KMS-11 (cell line): ENCODE results near the gene FRMPD4.

Experiments
- H2AFZ ChIP-seq: fragments of 200-600 bp; sonication (generic); 2 replicates; pipeline ENCODE4 v1.6.1; 2016; ENCODE audit warnings: antibody characterized with exemption, mixed run types, low read depth
- H3K27ac ChIP-seq: fragments of 200-600 bp; sonication (generic); 2 replicates; pipeline ENCODE4 v1.6.1; 2016; ENCODE audit warnings: mild to moderate bottlenecking, mixed run types
- H3K27me3 ChIP-seq: fragments of 200-600 bp; sonication (generic); 2 replicates; pipeline ENCODE4 v1.6.1; 2017; ENCODE audit warnings: mild to moderate bottlenecking, low read depth, mixed run types, moderate library complexity; ENCODE audit not compliant: insufficient read depth
- H3K36me3 ChIP-seq: fragments of 200-600 bp; sonication (generic); 2 replicates; pipeline ENCODE4 v1.6.1; 2017; ENCODE audit warnings: mild to moderate bottlenecking, mixed run types; ENCODE audit not compliant: insufficient read depth
- H3K4me1 ChIP-seq: fragments of 200-600 bp; sonication (generic); 2 replicates; pipeline ENCODE4 v1.6.1; 2016; ENCODE audit warnings: mild to moderate bottlenecking, low read depth, mixed run types; ENCODE audit not compliant: poor library complexity, severe bottlenecking
- H3K4me2 ChIP-seq: fragments of 200-600 bp; sonication (generic); 2 replicates; pipeline ENCODE4 v1.7.0; 2016; ENCODE audit warnings: mild to moderate bottlenecking, mixed run types
- H3K4me3 ChIP-seq: fragments of 200-600 bp; sonication (generic); IDR thresholded peaks from 2 replicates; pipeline ENCODE4 v1.6.1; 2017; ENCODE audit warnings: low read depth, low read length, mixed read lengths; ENCODE audit not compliant: insufficient read depth
- H3K79me2 ChIP-seq: fragments of 200-600 bp; sonication (generic); 2 replicates; pipeline ENCODE4 v1.6.1; 2016; ENCODE audit warnings: low read depth, mixed run types; ENCODE audit not compliant: insufficient read depth
- H3K9ac ChIP-seq: fragments of 200-600 bp; sonication (generic); 2 replicates; pipeline ENCODE4 v1.6.1; 2016; ENCODE audit warnings: mild to moderate bottlenecking, mixed run types
- H4K20me1 ChIP-seq: fragments of 200-600 bp; sonication (generic); 2 replicates; pipeline ENCODE4 v1.6.1; 2016; ENCODE audit warnings: mild to moderate bottlenecking, mixed run types; ENCODE audit not compliant: insufficient read depth
- CTCF ChIP-seq: fragments of 200-600 bp; sonication (generic); conservative IDR thresholded peaks from 2 replicates; pipeline ENCODE4 v1.6.1; 2017; ENCODE audit warnings: low read depth, mild to moderate bottlenecking, antibody characterized with exemption, low read length, moderate library complexity, mixed read lengths

Gene FRMPD4

GRCh38 chrX:12138361-12139313 lies at the start of gene FRMPD4:
FRMPD4 (plus strand) TSS chrX:12138473; CDS start chrX:12138972, 499 bp downstream.
- Histone ChIP-seq H2AFZ (no peak within 1 kb of the TSS), H3K4me3 (no peak within 1 kb of the TSS)

GRCh38 chrX:12089740-12090139 lies 48.5 kb upstream of the FRMPD4 start:
- no peak overlapping the region for H3K4me3 ChIP-seq
- TF ChIP-seq CTCF = no peak
- no peak overlapping the region for H3K27ac ChIP-seq
- no peaks in the 10 kb centered on the region for H3K79me2 ChIP-seq
- H3K27me3 ChIP-seq = no peaks in the 10 kb centered on the region
- no peaks in the 10 kb centered on the region for H3K4me1 ChIP-seq
- no peak overlapping the region for H3K4me2 ChIP-seq
- no peak overlapping the region for H3K9ac ChIP-seq
- H4K20me1 ChIP-seq = no peaks in the 10 kb centered on the region
- H2AFZ ChIP-seq = no peak overlapping the region
- H3K36me3 ChIP-seq = no peaks in the 10 kb centered on the region

More at GRCh38 chrX:12138361-12139313, at the start of gene FRMPD4:
- Histone ChIP-seq H3K79me2 (no peaks in the 10 kb centered on the region), H3K27ac (no peak within 1 kb of the TSS), H3K27me3 (no peaks in the 10 kb centered on the region), H3K4me1 (peaks cover 14% of the 10 kb centered on the region), H3K9ac (no peak within 1 kb of the TSS), H3K4me2 (no peak within 1 kb of the TSS), H4K20me1 (no peaks in the 10 kb centered on the region), H3K36me3 (no peaks in the 10 kb centered on the region)
- no peak for TF ChIP-seq CTCF

GRCh38 chrX:12113321-12113720 lies 25.0 kb upstream of the FRMPD4 start:
- no peak overlapping the region for H3K27ac ChIP-seq
- H3K36me3 ChIP-seq = no peaks in the 10 kb centered on the region
- no peaks in the 10 kb centered on the region for H3K79me2 ChIP-seq
- H2AFZ ChIP-seq = no peak overlapping the region
- H4K20me1 ChIP-seq = no peaks in the 10 kb centered on the region
- no peak overlapping the region for H3K4me3 ChIP-seq
- no peak overlapping the region for H3K4me2 ChIP-seq
- no peak for TF ChIP-seq CTCF
- H3K9ac ChIP-seq = no peak overlapping the region
- no peaks in the 10 kb centered on the region for H3K4me1 ChIP-seq
- H3K27me3 ChIP-seq = no peaks in the 10 kb centered on the region

GRCh38 chrX:12115377-12115776 lies 22.9 kb upstream of the FRMPD4 start:
- H3K27me3 ChIP-seq = no peaks in the 10 kb centered on the region
- TF ChIP-seq CTCF = 0 out of 2 replicates have a peak, but pooled peaks have one; percentile 29
- no peaks in the 10 kb centered on the region for H3K36me3 ChIP-seq
- H3K4me1 ChIP-seq = no peaks in the 10 kb centered on the region
- H3K27ac ChIP-seq = no peak overlapping the region
- no peaks in the 10 kb centered on the region for H3K79me2 ChIP-seq
- H3K4me3 ChIP-seq = no peak overlapping the region
- no peaks in the 10 kb centered on the region for H4K20me1 ChIP-seq
- H3K4me2 ChIP-seq = no peak overlapping the region
- H2AFZ ChIP-seq = no peak overlapping the region
- no peak overlapping the region for H3K9ac ChIP-seq
